Measurements from ENCODE around the gene TCP11L2.

Gene TCP11L2

DNA sequence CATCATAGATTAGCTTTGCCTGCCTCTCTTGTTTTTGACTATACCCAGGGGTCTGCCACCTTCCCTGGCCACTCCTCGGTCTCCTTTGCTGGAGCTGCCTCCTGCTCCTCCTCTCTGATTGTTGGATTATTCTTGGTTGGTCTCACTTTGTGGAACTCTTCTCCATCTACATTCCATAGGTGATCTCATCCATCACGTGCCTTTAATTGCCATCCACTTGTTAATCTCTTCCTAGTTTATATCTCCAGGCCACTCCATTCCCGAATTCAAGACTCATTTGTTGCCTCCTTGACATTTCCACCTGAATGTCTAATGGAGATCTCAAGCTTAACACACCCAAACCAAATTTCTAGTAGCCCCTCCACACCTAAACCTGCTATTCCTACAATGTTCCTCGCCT lies 60.4 kb downstream of the TCP11L2 start:
- Histone ChIP-seq H3K4me2 (no peak overlapping the region), H3K9ac (no peak overlapping the region), H3K27ac (no peak overlapping the region), H3K36me3 (ENCODE audit: insufficient read depth) (no peaks in the 10 kb centered on the region), H4K20me1 (ENCODE audit: insufficient read depth) (no peaks in the 10 kb centered on the region), H3K4me1 (ENCODE audit: low read depth, poor library complexity, severe bottlenecking) (no peaks in the 10 kb centered on the region), H2AFZ (ENCODE audit: low read depth) (no peak overlapping the region), H3K4me3 (IDR thresholded peaks at IDR 0.05; ENCODE audit: insufficient read depth, low read depth, low read length) (no peak overlapping the region), H3K79me2 (ENCODE audit: insufficient read depth, low read depth) (peaks cover 22% of the 10 kb centered on the region; the same call in 1 of the 2 replicates), H3K27me3 (ENCODE audit: insufficient read depth, low read depth) (no peaks in the 10 kb centered on the region)
- TF ChIP-seq, protein P1, sequence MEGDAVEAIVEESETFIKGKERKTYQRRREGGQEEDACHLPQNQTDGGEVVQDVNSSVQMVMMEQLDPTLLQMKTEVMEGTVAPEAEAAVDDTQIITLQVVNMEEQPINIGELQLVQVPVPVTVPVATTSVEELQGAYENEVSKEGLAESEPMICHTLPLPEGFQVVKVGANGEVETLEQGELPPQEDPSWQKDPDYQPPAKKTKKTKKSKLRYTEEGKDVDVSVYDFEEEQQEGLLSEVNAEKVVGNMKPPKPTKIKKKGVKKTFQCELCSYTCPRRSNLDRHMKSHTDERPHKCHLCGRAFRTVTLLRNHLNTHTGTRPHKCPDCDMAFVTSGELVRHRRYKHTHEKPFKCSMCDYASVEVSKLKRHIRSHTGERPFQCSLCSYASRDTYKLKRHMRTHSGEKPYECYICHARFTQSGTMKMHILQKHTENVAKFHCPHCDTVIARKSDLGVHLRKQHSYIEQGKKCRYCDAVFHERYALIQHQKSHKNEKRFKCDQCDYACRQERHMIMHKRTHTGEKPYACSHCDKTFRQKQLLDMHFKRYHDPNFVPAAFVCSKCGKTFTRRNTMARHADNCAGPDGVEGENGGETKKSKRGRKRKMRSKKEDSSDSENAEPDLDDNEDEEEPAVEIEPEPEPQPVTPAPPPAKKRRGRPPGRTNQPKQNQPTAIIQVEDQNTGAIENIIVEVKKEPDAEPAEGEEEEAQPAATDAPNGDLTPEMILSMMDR (conservative IDR thresholded peaks at IDR 0.05; ENCODE audit: low read depth, low read length): no peak

DNA sequence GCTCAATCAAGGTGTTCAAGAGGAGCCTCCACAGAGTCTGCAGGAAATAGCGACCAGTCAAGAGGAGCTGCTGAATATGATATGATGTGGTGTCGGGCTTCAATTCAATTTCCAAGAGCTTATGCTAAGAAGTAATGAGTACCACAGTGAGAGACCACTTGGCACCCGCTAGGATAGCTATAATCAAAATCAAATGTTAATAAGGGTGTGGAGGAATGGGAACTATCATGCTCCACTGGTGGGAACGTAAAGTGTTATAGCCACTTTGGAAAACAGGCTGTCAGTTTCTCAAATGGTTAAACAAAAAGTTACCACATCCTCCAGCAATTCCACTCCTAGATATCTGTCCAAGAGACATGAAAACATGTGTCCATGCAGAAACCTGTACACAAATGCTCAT lies 61.7 kb downstream of the TCP11L2 start:
- Histone ChIP-seq H3K27me3 (ENCODE audit: insufficient read depth, low read depth) (no peaks in the 10 kb centered on the region), H3K4me2 (no peak overlapping the region), H3K36me3 (ENCODE audit: insufficient read depth) (no peaks in the 10 kb centered on the region), H3K9ac (no peak overlapping the region), H4K20me1 (ENCODE audit: insufficient read depth) (no peaks in the 10 kb centered on the region), H3K4me1 (ENCODE audit: low read depth, poor library complexity, severe bottlenecking) (no peaks in the 10 kb centered on the region), H3K4me3 (IDR thresholded peaks at IDR 0.05; ENCODE audit: insufficient read depth, low read depth, low read length) (no peak overlapping the region), H2AFZ (ENCODE audit: low read depth) (no peak overlapping the region), H3K79me2 (ENCODE audit: insufficient read depth, low read depth) (peaks cover 11% of the 10 kb centered on the region; the same call in 1 of the 2 replicates), H3K27ac (no peak overlapping the region)
- TF ChIP-seq, protein P1 (conservative IDR thresholded peaks at IDR 0.05; ENCODE audit: low read depth, low read length): no peak

DNA sequence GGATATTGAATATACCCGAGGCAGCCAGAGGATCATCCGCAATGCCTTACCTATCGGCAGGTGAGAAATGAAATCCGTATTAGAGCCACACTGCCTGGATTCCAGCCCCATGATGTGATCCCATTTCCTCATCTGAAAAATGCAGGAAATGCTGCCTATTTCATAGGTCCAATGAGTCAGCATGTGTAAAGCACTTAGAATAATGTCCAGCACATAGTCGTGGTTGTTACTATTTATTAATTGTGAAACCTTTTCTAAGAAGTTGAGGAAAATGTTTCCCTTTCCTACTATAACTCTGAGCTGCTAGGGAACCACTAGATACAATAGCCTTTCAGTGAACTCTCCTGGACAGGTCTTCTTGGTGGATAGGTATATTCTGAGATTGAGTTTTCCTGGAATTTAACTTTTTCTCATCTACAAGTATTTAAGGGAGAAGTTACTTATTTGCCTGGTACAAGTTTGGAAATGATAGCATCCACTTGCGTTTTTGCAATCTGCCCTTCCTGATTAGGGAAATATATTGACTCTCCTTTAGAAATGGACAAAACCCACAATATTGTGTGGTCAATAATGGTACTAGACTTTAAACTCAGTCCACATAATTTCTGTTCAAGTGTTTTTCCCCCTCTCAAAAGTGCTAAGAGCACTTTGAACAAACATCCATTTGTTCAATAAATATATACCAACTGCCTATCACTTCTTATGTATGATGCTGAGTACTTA lies 67.3 kb downstream of the TCP11L2 start:
- Histone ChIP-seq H3K36me3 (ENCODE audit: insufficient read depth) (no peaks in the 10 kb centered on the region), H4K20me1 (ENCODE audit: insufficient read depth) (no peaks in the 10 kb centered on the region), H3K27ac (no peak overlapping the region), H3K4me3 (IDR thresholded peaks at IDR 0.05; ENCODE audit: insufficient read depth, low read depth, low read length) (no peak overlapping the region), H3K4me1 (ENCODE audit: low read depth, poor library complexity, severe bottlenecking) (no peaks in the 10 kb centered on the region), H3K4me2 (no peak overlapping the region), H3K27me3 (ENCODE audit: insufficient read depth, low read depth) (no peaks in the 10 kb centered on the region), H2AFZ (ENCODE audit: low read depth) (no peak overlapping the region), H3K79me2 (ENCODE audit: insufficient read depth, low read depth) (no peaks in the 10 kb centered on the region), H3K9ac (no peak overlapping the region)
- TF ChIP-seq, protein P1 (conservative IDR thresholded peaks at IDR 0.05; ENCODE audit: low read depth, low read length): no peak

DNA sequence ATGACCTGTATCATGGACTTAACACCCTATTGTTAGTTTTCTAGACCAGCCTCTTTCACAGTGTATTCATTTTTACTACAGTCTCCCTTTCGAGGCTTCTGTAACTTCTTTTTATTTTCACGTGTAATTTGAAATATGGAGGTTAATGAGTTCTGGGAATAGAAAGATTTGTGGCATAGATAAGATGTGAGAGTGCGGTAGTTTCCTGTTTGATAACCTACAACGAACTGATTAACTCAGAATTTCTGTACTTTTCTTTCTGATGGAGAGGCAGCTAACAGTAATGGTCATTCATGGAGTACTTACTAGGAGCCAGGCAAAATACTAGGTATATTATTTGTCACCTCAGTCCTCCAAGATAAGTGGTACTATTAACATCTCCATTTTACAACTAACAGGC lies 76.3 kb downstream of the TCP11L2 start:
- Histone ChIP-seq H3K27me3 (ENCODE audit: insufficient read depth, low read depth) (no peaks in the 10 kb centered on the region), H3K4me2 (no peak overlapping the region), H2AFZ (ENCODE audit: low read depth) (no peak overlapping the region), H4K20me1 (ENCODE audit: insufficient read depth) (no peaks in the 10 kb centered on the region), H3K9ac (no peak overlapping the region), H3K4me3 (IDR thresholded peaks at IDR 0.05; ENCODE audit: insufficient read depth, low read depth, low read length) (no peak overlapping the region), H3K36me3 (ENCODE audit: insufficient read depth) (no peaks in the 10 kb centered on the region), H3K79me2 (ENCODE audit: insufficient read depth, low read depth) (no peaks in the 10 kb centered on the region), H3K27ac (no peak overlapping the region), H3K4me1 (ENCODE audit: low read depth, poor library complexity, severe bottlenecking) (no peaks in the 10 kb centered on the region)
- TF ChIP-seq, protein P1 (conservative IDR thresholded peaks at IDR 0.05; ENCODE audit: low read depth, low read length): no peak
